Common myeloid progenitor, CD34-positive (primary cell): ENCODE data around the gene TMEM95.

Source experiments
- CTCF ChIA-PET: fragments of 350-600 bp; sonication (Branson Sonifier 250); formaldehyde crosslinking; loops from one replicate; lab custom pipeline; 2021; ENCODE audit warnings: antibody characterized with exemption; lab: Charles Lee
- POLR2A ChIA-PET: fragments of 350-600 bp; sonication (Branson Sonifier 250); formaldehyde crosslinking; loops from one replicate; lab custom pipeline; 2021; ENCODE audit warnings: antibody characterized with exemption; lab: Charles Lee
- DNase-seq, 3 donors: peaks; one replicate each; pipeline versions ENCODE4 v3.0.0 to v3.0.0-alpha.2; 2013
- H3K27ac ChIP-seq, 2 experiments: 1 replicate in 1 of 2; 2 replicates in 1 of 2; pipeline ENCODE4 v1.7.0; 2013; ENCODE audit warnings: inconsistent platforms in 2 of 2, low read length in 2 of 2, mild to moderate bottlenecking in 2 of 2, low read depth in 1 of 2, moderate library complexity in 1 of 2; ENCODE audit not compliant: severe bottlenecking in 2 of 2, insufficient read depth in 1 of 2, poor library complexity in 1 of 2
- H3K27me3 ChIP-seq, 5 experiments: replicated peaks in 2 of 5; 1 replicate in 3 of 5; 2 replicates in 2 of 5; pipeline versions ENCODE4 v1.6.1 to v1.7.0; 2013; ENCODE audit warnings: low read length in 4 of 5, mild to moderate bottlenecking in 2 of 5, moderate library complexity in 2 of 5, inconsistent platforms in 1 of 5; ENCODE audit not compliant: insufficient read depth in 5 of 5, control insufficient read depth in 4 of 5
- H3K36me3 ChIP-seq, 4 experiments: 1 replicate in 2 of 4; 2 replicates in 2 of 4; pipeline versions ENCODE4 v1.6.1 to v1.7.0; 2013; ENCODE audit warnings: low read length in 3 of 4, control low read depth in 1 of 4, mild to moderate bottlenecking in 1 of 4; ENCODE audit not compliant: control insufficient read depth in 4 of 4, insufficient read depth in 4 of 4
- H3K4me1 ChIP-seq, 4 experiments: 1 replicate in 3 of 4; 2 replicates in 1 of 4; pipeline versions ENCODE4 v1.6.1 to v1.7.1; 2013; ENCODE audit warnings: low read length in 3 of 4, mild to moderate bottlenecking in 3 of 4, control low read depth in 1 of 4, inconsistent platforms in 1 of 4, moderate library complexity in 1 of 4; ENCODE audit not compliant: control insufficient read depth in 4 of 4, insufficient read depth in 4 of 4; ENCODE audit errors: control extremely low read depth in 1 of 4
- H3K4me3 ChIP-seq, 7 experiments: 1 replicate in 4 of 7; 2 replicates in 3 of 7; pipeline versions ENCODE4 v1.5.1 to v1.7.0; 2013; ENCODE audit warnings: mild to moderate bottlenecking in 7 of 7, low read length in 6 of 7, moderate library complexity in 6 of 7, inconsistent platforms in 2 of 7, low read depth in 2 of 7, control low read depth in 1 of 7; ENCODE audit not compliant: insufficient read depth in 4 of 7, control insufficient read depth in 1 of 7; ENCODE audit errors: extremely low read depth in 1 of 7
- H3K9me3 ChIP-seq, 5 experiments: 1 replicate in 4 of 5; 2 replicates in 1 of 5; pipeline versions ENCODE4 v1.6.1 to v1.7.1; 2013; ENCODE audit warnings: low read length in 4 of 5, mild to moderate bottlenecking in 2 of 5, inconsistent platforms in 1 of 5, low read depth in 1 of 5, moderate library complexity in 1 of 5; ENCODE audit not compliant: control insufficient read depth in 4 of 5, insufficient read depth in 2 of 5; ENCODE audit errors: control extremely low read depth in 1 of 5
- WGBS: methylation state at CpG from one replicate; pipeline ENCODE4 v1.1.5; 2013; ENCODE audit not compliant: insufficient coverage; 5-methylcytosine and 5-hydroxymethylcytosine counted together

TMEM95 gene

DNA sequence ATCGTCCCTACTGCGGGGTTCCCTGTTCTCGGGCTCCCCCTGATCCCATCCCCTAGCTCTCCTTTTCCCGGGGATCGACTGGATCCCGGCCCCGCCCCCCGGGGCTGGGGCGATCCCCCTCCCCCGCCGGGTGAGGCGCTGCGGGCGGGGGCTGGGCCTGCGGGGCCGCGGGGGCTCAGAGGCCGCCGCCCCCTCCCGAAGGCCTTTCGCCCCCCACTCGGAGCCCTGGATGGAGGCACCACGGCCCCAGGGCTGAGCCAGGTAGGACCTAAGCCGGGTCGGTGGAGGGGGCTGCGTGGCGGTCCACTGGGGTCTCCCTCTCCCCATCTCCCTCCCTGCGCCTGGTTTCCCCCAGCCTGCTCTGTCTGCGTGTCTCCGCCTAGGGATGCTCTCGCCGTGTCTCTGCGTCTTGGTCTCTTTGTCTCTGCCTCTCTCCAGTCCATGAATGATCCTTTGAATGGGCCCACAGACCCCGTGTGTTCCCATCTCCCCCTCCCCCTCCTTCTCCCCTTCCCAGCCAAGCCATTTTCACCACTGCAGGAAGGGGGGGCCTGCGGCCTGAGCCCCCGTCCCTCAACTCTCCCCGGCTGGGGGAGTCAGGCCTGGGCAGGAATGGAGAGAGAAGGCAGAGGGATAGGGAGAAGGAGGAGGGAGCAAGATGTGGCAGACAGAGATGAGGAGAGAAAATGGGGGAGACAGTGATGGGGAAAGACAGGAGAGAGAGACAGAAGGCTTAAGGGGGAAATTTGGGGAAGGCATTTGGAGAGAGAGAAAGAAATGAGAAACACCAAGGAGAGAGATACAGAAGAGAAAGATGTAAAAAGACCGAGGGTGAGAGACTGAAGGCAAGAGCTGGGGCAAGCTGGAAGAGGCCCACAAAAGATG is 50.6 kb downstream of the TMEM95 start:
- peaks cover 0 to 4% (median under 1%) of the 10 kb centered on the region in 4 experiments for H3K36me3 ChIP-seq
- ChIA-PET CTCF (interaction anchor here (1.0 to 1.5 kb wide), 2 partner anchors 29 to 283 kb away, joined by 3 read pairs; partner anchors contain the start of gene TMEM102), POLR2A (no interaction called here)
- peaks cover 0 to 5% (median 4%) of the 10 kb centered on the region in 5 experiments for H3K27me3 ChIP-seq
- H3K27ac ChIP-seq = no peak overlapping the region
- DNase-seq = no peak
- no peaks in the 10 kb centered on the region for H3K9me3 ChIP-seq
- WGBS = 22% methylated on average over 25 of the region's 38 CpGs
- H3K4me3 ChIP-seq = peak overlapping the region; percentile 20 to 93 (median 82)
- H3K4me1 ChIP-seq = peaks cover 0 to 36% (median 25%) of the 10 kb centered on the region in 4 experiments

GRCh38 chr17:7406235-7406825 is 51.4 kb downstream of the TMEM95 start:
- Histone ChIP-seq H3K9me3 (no peaks in the 10 kb centered on the region), H3K36me3 (peaks cover 0 to 2% (median 0%) of the 10 kb centered on the region in 4 experiments), H3K27ac (no peak overlapping the region), H3K4me3 (no peak overlapping the region), H3K4me1 (peaks cover 0 to 36% (median 25%) of the 10 kb centered on the region in 4 experiments), H3K27me3 (peaks cover 0 to 5% (median 4%) of the 10 kb centered on the region in 5 experiments)
- WGBS = 85% methylated on average over 3 of the region's 12 CpGs
- ChIA-PET POLR2A (no interaction called here), CTCF (interaction anchor here (1.0 to 1.5 kb wide), 5 partner anchors 8 to 283 kb away, joined by 3 read pairs; partner anchors contain the start of gene TMEM102)
- DNase-seq = no peak
